Endometrium (tissue), 2 donors: Measurements from ENCODE around the gene VASH2.
"Not testable (repeated sequence)": the region's sequence is repeated elsewhere in the genome, so short reads cannot be mapped to it uniquely, and the experiment has no call there.

ENCODE experiments used
- FAIRE-seq: peaks from 2 replicates; lab custom pipeline; 2012; peaks lifted over from hg19 to GRCh38; lab: Jason Lieb, UNC
- donor health status: control.
- donor health status: control.

VASH2 gene

GRCh38 chr1:212981571-212982328 lies 31.4 kb downstream of the VASH2 start:
- FAIRE-seq: no peak

- no peak for FAIRE-seq
Measured at GRCh38 chr1:212982430-212983152, 32.2 kb downstream of the VASH2 start.

GRCh38 chr1:212983482-212983881 lies 33.1 kb downstream of the VASH2 start:
- FAIRE-seq: no peak

- no peak for FAIRE-seq
Measured at GRCh38 chr1:212984522-212985291, 34.4 kb downstream of the VASH2 start.

- FAIRE-seq: no peak
Measured at GRCh38 chr1:212986551-212986950, 36.2 kb downstream of the VASH2 start.

GRCh38 chr1:212987702-212988322 lies 37.5 kb downstream of the VASH2 start:
- FAIRE-seq: no peak

- no peak for FAIRE-seq
Measured at GRCh38 chr1:212990276-212990675, 39.9 kb downstream of the VASH2 start.

- FAIRE-seq: not testable (repeated sequence)
Measured at GRCh38 chr1:212993960-212994359, 43.6 kb downstream of the VASH2 start.

- FAIRE-seq: no peak
Measured at GRCh38 chr1:212994926-212995325, 44.6 kb downstream of the VASH2 start.

GRCh38 chr1:213003256-213003655 lies 52.9 kb downstream of the VASH2 start:
- no peak for FAIRE-seq

GRCh38 chr1:213008564-213008963 lies 58.2 kb downstream of the VASH2 start:
- no peak for FAIRE-seq

GRCh38 chr1:213014642-213015041 lies 64.3 kb downstream of the VASH2 start:
- no peak for FAIRE-seq

GRCh38 chr1:213015099-213016050 lies 65.0 kb downstream of the VASH2 start, which contains the start of gene ANGEL2:
TSS of gene ANGEL2 (minus strand) at chr1:213015867. CDS start at chr1:213015671, 196 bp downstream.
- FAIRE-seq: peak; percentile 82

GRCh38 chr1:213017447-213018273 lies 67.3 kb downstream of the VASH2 start:
- FAIRE-seq: no peak

GRCh38 chr1:213019450-213019849 lies 69.1 kb downstream of the VASH2 start:
- FAIRE-seq: no peak

GRCh38 chr1:213020016-213020415 lies 69.7 kb downstream of the VASH2 start:
- FAIRE-seq: no peak

GRCh38 chr1:213027024-213027423 lies 76.7 kb downstream of the VASH2 start:
- FAIRE-seq: not testable (repeated sequence)

- FAIRE-seq: no peak
Measured at GRCh38 chr1:213032651-213033050, 82.3 kb downstream of the VASH2 start.

GRCh38 chr1:213034713-213035112 lies 84.4 kb downstream of the VASH2 start:
- FAIRE-seq: no peak

- FAIRE-seq: no peak
Measured at GRCh38 chr1:213035573-213035972, 85.2 kb downstream of the VASH2 start.
